SU-DHL-6 (cell line): ENCODE measurements around the gene CCL24.

ENCODE experiments used
- H2AFZ ChIP-seq: fragments of 200-600 bp; sonication (generic); 2 replicates; pipeline ENCODE4 v1.6.1; 2014; ENCODE audit warnings: low read depth, mild to moderate bottlenecking, moderate library complexity, mixed read lengths, antibody characterized with exemption, low read length; ENCODE audit not compliant: severe bottlenecking
- H3F3A ChIP-seq: fragments of 200-600 bp; shearing (Covaris generic); 2 replicates; pipeline ENCODE4 v1.6.0; 2016; ENCODE audit warnings: antibody characterized with exemption, mild to moderate bottlenecking; ENCODE audit not compliant: insufficient read depth
- H3K27ac ChIP-seq: fragments of 200-600 bp; sonication (generic); 2 replicates; pipeline ENCODE4 v1.5.1; 2016; ENCODE audit warnings: low read depth, mild to moderate bottlenecking, low read length, moderate library complexity, mixed read lengths
- H3K27me3 ChIP-seq: fragments of 200-600 bp; sonication (generic), shearing (Covaris generic); 2 replicates; pipeline ENCODE4 v1.6.0; 2014; ENCODE audit warnings: mild to moderate bottlenecking, low read length
- H3K36me3 ChIP-seq: fragments of 200-600 bp; sonication (generic); 2 replicates; pipeline ENCODE4 v1.6.1; 2014; ENCODE audit warnings: mild to moderate bottlenecking, low read length, mixed read lengths
- H3K4me2 ChIP-seq: fragments of 300-600, 200-600 bp; shearing (Covaris generic), sonication (generic); 2 replicates; pipeline ENCODE4 v1.6.0; 2014; ENCODE audit warnings: low read length, low read depth, mild to moderate bottlenecking; ENCODE audit not compliant: poor library complexity, severe bottlenecking
- H3K4me3 ChIP-seq: fragments of 200-600 bp; sonication (generic); 2 replicates; pipeline ENCODE4 v1.5.1; 2014; ENCODE audit warnings: antibody characterized with exemption, low read length, mild to moderate bottlenecking, mixed read lengths; ENCODE audit not compliant: insufficient read depth, poor library complexity, severe bottlenecking
- H3K79me2 ChIP-seq: fragments of 200-600 bp; sonication (generic); 2 replicates; pipeline ENCODE4 v1.6.1; 2014; ENCODE audit warnings: mild to moderate bottlenecking, low read length, moderate library complexity; ENCODE audit not compliant: insufficient read depth
- H3K9ac ChIP-seq: fragments of 200-600 bp; sonication (generic); 2 replicates; pipeline ENCODE4 v1.7.0; 2014; ENCODE audit warnings: mild to moderate bottlenecking, low read length
- H3K9me2 ChIP-seq: fragments of 200-600 bp; sonication (generic); replicated peaks from 2 replicates; pipeline ENCODE4 v1.6.1; 2014; ENCODE audit warnings: low read length; ENCODE audit not compliant: insufficient read depth
- H3K9me3 ChIP-seq: fragments of 200-600 bp; sonication (generic); 2 replicates; pipeline ENCODE4 v1.6.1; 2014; ENCODE audit warnings: low read length, mixed read lengths; ENCODE audit not compliant: insufficient read depth
- H4K20me1 ChIP-seq: fragments of 200-600 bp; sonication (generic); 2 replicates; pipeline ENCODE4 v1.6.1; 2014; ENCODE audit warnings: low read depth, mild to moderate bottlenecking, antibody characterized with exemption, low read length, moderate library complexity, mixed read lengths
- CTCF ChIP-seq: fragments of 200-600 bp; sonication (generic); IDR thresholded peaks from one replicate; pipeline ENCODE4 v1.5.1; 2017; ENCODE audit warnings: antibody characterized with exemption, mild to moderate bottlenecking, low read length, moderate library complexity; ENCODE audit not compliant: insufficient read depth, poor library complexity, severe bottlenecking
- EZH2phosphoT487 ChIP-seq: fragments of 200-600 bp; sonication (generic), shearing (Covaris generic); conservative IDR thresholded peaks from 2 replicates; pipeline ENCODE4 v1.6.1; 2018; ENCODE audit warnings: mild to moderate bottlenecking, antibody characterized with exemption, low read length, moderate library complexity, mixed read lengths

CCL24 gene

GRCh38 chr7:75802552-75802821 is 11.1 kb downstream of the CCL24 start:
- H3K9me3 ChIP-seq = peaks cover 12% of the 10 kb centered on the region; the same call in 1 of the 2 replicates
- H3K79me2 ChIP-seq = no peaks in the 10 kb centered on the region
- no peaks in the 10 kb centered on the region for H3K36me3 ChIP-seq
- no peaks in the 10 kb centered on the region for H4K20me1 ChIP-seq
- TF ChIP-seq EZH2phosphoT487 = no peak
- no peak for TF ChIP-seq CTCF
- no peaks in the 10 kb centered on the region for H3K27me3 ChIP-seq
- no peak overlapping the region for H2AFZ ChIP-seq
- no peak overlapping the region for H3K27ac ChIP-seq
- H3K4me2 ChIP-seq = no peak overlapping the region
- H3F3A ChIP-seq = no peaks in the 10 kb centered on the region
- no peak overlapping the region for H3K9ac ChIP-seq
- no peak overlapping the region for H3K4me3 ChIP-seq
- H3K9me2 ChIP-seq = no peaks in the 10 kb centered on the region

- Histone ChIP-seq H3K27me3 (no peaks in the 10 kb centered on the region), H2AFZ (no peak overlapping the region), H4K20me1 (no peaks in the 10 kb centered on the region), H3K36me3 (no peaks in the 10 kb centered on the region), H3K9me2 (no peaks in the 10 kb centered on the region), H3K4me2 (no peak overlapping the region), H3K9ac (no peak overlapping the region), H3K27ac (no peak overlapping the region), H3K79me2 (no peaks in the 10 kb centered on the region), H3K4me3 (no peak overlapping the region), H3K9me3 (no peaks in the 10 kb centered on the region), H3F3A (no peaks in the 10 kb centered on the region)
- TF ChIP-seq CTCF = no peak
Measured at GRCh38 chr7:75798770-75799169, 14.8 kb downstream of the CCL24 start.

- Histone ChIP-seq H2AFZ (no peak overlapping the region), H3K36me3 (no peaks in the 10 kb centered on the region), H3K4me2 (no peak overlapping the region), H3K9me2 (no peaks in the 10 kb centered on the region), H4K20me1 (no peaks in the 10 kb centered on the region), H3K27ac (no peak overlapping the region), H3K27me3 (no peaks in the 10 kb centered on the region), H3K9me3 (no peaks in the 10 kb centered on the region), H3F3A (no peaks in the 10 kb centered on the region), H3K4me3 (no peak overlapping the region), H3K79me2 (no peaks in the 10 kb centered on the region), H3K9ac (no peak overlapping the region)
- TF ChIP-seq CTCF = no peak
- TF ChIP-seq EZH2phosphoT487 = no peak
Measured at GRCh38 chr7:75796420-75796819, 17.2 kb downstream of the CCL24 start.

- no peaks in the 10 kb centered on the region for H3K27me3 ChIP-seq
- no peak overlapping the region for H3K27ac ChIP-seq
- H3K4me3 ChIP-seq = no peak overlapping the region
- H2AFZ ChIP-seq = no peak overlapping the region
- TF ChIP-seq CTCF (no peak), EZH2phosphoT487 (no peak)
- no peaks in the 10 kb centered on the region for H3K79me2 ChIP-seq
- H3K9me3 ChIP-seq = no peaks in the 10 kb centered on the region
- H3K36me3 ChIP-seq = no peaks in the 10 kb centered on the region
- H3F3A ChIP-seq = no peaks in the 10 kb centered on the region
- no peak overlapping the region for H3K9ac ChIP-seq
- no peaks in the 10 kb centered on the region for H4K20me1 ChIP-seq
- H3K4me2 ChIP-seq = no peak overlapping the region
- no peaks in the 10 kb centered on the region for H3K9me2 ChIP-seq
Measured at GRCh38 chr7:75795831-75796285, 17.7 kb downstream of the CCL24 start.
